KG1 (cell line): Measurements from ENCODE around the gene CATSPERD.

Experiments used
- DNase-seq: peaks from one replicate; lab custom pipeline; 2025; lab: John Stamatoyannopoulos, UW

CATSPERD gene

GRCh38 chr19:5719961-5720790 lies at the start of gene CATSPERD, which contains the start of gene LONP1:
Gene CATSPERD, plus strand, starts transcription at chr19:5720637. Its CDS starts 101 bp downstream, at chr19:5720738.
Gene LONP1, minus strand, starts transcription at chr19:5720146. Its CDS starts 14 bp downstream, at chr19:5720132.
- peak; percentile 98 for DNase-seq

GRCh38 chr19:5671600-5671999 lies 48.8 kb upstream of the CATSPERD start:
- DNase-seq, result no peak

- DNase-seq, result no peak
These were observed 47.6 kb upstream of the CATSPERD start for GRCh38 chr19:5672708-5673459.

- no peak for DNase-seq
These were observed 46.7 kb upstream of the CATSPERD start for GRCh38 chr19:5673752-5674151.

- no peak for DNase-seq
These were observed 45.7 kb upstream of the CATSPERD start for GRCh38 chr19:5674714-5675113.

DNA sequence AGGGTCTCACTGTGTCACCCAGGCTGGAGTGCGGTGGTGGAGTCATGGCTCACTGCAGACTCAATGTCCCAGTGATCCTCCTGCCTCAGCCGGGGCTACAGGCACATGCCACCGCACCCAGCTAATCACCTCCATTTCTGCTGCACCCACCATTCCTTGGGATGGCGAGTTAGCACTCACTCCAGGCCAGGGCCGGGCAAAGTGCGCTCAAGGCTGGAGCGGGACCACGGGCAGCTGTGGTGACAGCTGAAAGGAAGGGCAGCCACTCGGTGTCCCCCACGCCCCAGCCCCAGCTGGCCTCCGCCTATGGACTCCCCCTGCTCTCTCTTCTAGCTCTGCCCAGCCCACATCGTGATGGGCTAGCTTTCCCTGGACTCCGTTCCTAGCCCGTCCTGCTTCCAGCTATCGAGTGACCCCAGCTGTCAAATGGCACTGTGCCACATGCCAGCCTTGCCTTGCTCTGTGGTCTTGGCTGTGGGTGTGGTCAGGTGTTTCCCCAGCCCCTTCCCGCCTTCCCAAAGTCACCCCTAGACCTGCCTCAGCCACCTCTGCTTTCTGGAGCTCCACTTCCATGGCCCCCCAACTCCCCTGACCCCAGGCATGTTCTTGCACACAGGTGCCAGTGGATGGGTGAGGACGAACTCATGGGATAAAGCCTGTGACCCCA lies 44.2 kb upstream of the CATSPERD start:
- no peak for DNase-seq

DNA sequence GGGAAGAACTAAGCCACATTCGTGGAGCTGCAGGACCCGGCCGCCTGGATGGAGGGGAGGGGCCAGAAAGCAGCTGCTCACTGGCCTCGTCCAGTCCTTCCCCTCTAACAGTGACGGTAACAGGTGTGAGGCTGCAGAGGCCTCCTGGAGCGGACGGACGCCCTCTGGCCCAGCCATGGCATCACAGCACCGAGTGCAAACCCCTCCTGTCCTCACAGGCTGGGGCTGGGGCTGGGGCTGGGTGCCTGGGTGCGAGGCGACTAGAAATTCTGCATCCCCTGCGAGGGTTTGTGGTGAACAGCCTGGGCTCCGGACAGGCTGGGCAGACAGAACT lies 43.7 kb upstream of the CATSPERD start:
- DNase-seq, result no peak

- DNase-seq, result no peak
These were observed 43.3 kb upstream of the CATSPERD start for GRCh38 chr19:5677136-5677535.

DNA sequence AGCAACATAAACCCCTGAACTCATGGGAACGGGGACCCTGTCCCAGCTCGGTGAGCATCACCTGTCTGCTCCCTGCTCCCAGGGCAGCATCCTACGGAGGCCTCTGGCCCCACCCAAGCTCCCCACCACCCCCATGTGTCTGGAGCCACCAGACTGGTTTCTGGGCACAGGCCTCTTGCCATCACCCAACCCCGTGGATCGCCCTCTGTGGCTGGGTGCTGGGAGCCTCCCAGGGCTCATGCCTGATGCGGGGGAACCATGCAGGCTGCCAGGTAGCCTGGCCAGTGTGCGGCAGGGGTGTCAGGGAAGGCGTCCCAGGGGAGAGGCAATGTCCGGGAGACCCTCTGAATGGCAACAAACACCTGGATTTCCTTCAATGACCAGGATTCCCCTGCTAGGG lies 42.9 kb upstream of the CATSPERD start:
- DNase-seq, result no peak

GRCh38 chr19:5678071-5678718 lies 42.2 kb upstream of the CATSPERD start:
- no peak for DNase-seq

GRCh38 chr19:5679289-5680083 lies 41.0 kb upstream of the CATSPERD start:
- DNase-seq, result no peak

DNA sequence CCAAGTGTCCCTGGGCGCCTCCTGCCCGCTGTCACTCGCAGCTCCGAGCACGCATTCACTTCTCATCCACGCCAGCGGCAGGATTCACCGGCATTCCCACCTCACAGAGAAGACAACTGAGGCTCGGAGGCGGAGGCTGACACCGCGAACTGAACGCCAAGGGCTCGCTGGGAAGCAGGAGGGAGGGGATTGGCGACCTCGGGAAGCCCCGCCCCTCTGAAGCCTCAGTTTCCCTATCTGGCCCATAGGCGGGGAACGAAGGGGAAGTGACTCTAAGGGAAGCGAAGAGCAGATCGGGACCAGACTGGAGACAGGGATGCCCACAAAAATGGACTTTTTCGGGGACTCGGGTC lies 40.4 kb upstream of the CATSPERD start:
- DNase-seq, result no peak

DNA sequence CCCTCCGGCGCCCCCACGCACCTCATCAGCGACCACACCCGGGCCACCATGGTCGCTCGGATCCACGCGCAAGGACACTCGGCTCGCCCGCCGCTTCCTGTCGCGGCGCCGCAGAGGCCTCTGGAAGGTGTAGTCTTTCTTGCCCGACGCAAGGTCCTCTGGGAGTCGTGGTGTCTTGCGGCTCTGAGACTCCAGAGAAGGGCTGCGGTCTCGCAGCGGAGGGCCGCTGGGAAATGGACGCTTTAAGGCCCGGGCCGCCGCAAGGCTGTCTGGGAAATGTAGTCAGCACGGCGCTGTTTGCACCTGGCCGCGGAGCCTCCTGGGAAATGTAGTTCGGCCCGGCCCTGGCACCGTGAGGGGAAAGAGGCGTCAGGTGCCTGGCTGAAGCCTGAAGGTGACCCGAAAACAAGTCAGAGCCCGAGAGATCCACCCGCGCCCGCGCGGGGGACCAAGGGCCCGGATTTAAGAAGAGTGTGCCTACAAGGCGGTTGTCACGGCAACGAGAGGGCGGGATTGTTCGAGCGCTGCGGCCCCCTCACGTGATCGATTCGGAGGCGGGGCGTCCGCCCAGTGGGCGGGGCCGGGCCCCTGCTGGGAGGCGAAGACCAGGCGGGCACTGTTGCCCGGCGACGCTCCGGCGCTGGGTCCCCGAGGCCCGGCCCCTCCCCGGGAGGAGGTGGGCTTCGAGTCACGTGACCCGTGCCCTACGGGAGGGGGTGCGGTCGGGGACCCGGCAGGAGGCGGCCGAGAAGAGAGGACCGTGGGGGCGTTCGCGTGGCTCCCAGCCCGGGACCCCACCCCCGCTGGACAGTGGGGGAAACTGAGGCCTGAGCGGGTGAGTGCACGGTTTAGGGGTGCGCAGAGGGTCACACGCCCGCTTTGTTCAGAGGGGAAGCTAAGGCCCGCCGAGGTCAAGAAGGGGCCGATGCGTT lies 39.7 kb upstream of the CATSPERD start, which contains the start of the genes HSD11B1L and MICOS13:
Gene HSD11B1L, plus strand, starts transcription at position 591 of the 932 bp plus-strand sequence. CDS start 3,806 bp downstream, outside the sequence.
Gene MICOS13, minus strand, starts transcription at position 80 of the 932 bp plus-strand sequence. Its CDS starts 30 bp downstream, at position 50.
- peak; percentile 94 for DNase-seq

DNA sequence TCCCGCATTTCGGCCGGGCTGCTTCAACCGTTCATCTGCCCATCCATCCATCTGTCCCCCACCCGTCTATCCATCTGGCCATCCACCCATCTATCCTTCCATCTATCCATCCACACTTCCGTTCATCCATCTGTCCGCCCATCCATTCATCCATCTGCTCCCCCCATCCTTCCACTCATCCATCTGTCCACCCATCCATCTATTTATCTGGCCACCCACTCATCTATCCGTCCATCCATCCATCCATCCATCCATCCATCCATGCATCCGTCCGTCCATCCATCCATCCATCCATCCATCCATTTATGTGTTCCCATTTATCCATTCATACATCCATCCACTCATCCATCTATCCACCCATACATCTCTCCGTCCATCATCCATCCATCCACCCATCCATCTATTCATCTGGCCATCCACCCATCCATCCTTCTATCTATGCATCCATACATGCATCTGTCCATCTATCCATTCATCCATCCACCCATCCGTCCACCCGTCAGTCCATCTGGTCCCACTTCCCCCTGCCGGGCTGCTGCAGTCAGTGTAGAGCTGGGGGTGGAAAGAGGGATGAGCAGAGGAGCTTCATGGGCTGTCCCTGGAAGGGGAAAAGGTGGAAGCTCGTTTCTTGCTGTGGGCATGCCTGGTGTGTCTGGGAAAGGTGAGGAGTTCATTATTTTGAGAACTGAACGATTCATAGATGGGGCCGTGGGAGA lies 38.9 kb upstream of the CATSPERD start:
- no peak for DNase-seq

GRCh38 chr19:5682107-5682482 lies 38.3 kb upstream of the CATSPERD start:
- DNase-seq, result no peak

DNA sequence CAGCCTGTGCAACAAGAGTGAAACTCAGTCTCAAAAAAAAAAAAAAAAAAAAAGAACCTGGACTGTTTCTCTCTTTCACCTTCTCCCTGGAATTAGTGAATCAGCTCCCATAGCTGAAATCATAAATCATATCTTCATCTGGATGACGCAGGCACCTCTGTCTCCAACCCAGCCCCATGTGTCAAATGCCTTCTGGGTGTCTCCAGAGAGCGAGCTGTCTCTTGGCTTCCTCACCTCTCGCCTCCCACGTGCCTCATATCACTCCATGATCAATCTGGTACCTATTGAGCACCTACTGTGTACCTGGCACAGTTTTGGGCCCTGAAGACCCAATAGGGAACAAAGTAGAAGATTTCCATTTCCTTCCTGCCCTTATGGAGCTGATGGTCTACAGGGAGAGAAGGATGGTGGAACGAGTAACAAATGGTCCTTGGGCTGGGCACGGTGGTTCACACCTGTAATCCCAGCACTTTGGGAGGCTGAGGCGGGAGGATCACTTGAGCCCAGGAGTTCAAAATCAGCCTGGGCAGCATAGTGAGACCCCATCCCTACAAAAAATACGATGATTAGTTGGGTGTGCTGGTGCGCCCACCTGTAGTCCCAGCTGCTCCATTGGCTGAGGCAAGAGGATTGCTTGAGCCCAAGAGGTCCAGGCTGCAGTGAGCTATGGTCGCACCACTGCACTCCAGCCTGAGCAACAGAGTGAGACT lies 37.1 kb upstream of the CATSPERD start:
- no peak for DNase-seq

GRCh38 chr19:5684694-5685430 lies 35.6 kb upstream of the CATSPERD start:
- no peak for DNase-seq

- DNase-seq, result no peak
These were observed 34.2 kb upstream of the CATSPERD start for GRCh38 chr19:5686326-5686646.
